Activated CD4-positive, alpha-beta T cell treated with anti-CD3 and anti-CD28 coated beads for 4 hours (primary cell): ENCODE results near the gene MEF2C.

Experiments used
- DNase-seq, 2 donors: peaks; one replicate each; pipeline ENCODE4 v3.0.0-alpha.2; 2020

Gene MEF2C

DNA sequence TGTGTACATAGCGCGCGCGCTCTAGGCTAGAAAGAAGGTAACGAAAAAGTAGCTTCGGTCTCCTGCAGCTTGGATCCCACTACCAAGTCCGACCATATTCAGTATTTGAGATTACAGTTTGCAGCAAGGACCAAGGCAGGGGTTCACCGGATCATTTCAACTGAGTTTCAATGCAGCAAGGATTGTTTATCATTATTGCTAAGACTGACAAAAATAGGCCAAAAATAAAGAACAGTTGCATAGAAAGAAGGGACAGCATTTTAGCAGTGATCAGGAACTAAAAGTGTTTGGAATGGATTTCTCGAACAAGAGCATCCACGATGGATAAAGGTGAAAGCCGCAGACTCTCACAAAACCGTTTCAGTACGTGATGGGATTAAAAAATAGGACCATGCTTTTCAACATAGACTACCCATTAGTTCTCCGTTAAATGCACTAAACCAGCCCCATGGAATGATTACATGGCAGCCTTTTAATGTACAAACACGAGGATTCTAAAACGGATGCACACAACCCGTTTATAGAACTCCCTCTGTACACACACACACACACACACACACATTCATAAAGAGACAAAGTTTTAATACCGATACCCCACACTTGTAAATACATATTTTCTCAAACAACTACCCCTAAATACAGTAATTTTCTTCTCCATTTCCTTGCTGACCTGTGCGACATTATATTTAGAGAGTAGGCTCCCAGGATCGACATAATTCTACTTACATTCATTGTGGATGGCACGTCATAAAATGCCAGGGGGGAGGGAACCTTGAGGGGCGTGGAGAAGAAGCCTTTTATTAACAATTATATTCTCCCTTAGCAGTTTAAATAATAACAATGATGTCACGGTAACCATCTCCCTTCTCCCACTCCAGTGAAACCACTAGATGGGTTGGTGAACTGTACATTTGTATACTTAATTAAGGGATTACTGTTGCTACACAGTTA, 197.1 kb downstream of the MEF2C start:
- DNase-seq = no peak

DNA sequence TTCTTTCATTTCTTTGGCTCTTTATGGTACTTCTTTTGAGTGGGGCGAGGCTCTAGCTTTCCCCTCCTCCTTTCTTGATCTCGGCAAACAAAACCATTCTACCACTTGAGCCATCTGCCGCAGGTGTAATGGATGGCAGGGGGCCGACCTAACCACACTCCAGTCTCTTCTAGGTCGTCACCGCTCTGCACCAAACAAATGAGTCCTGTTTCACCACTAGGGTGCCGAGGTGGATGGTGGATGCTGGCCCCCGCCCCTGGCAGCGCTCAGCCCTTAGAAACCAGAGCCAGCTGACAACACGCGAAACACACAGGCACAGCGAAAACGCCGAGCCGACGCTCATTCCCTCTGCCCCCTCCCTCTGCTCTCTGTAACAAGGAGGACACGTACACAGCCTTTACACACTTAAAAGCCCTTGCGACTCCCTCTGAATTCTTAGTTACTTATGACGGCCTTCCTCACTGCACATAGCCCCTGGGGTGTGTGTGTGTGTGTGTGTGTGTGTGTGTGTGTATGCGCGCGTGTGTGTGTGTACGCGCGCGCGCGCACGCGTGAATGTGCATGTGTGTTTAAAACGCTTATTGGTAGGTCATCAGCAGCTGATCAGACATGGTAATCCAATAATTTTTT, 199.4 kb downstream of the MEF2C start:
- no peak for DNase-seq

DNA sequence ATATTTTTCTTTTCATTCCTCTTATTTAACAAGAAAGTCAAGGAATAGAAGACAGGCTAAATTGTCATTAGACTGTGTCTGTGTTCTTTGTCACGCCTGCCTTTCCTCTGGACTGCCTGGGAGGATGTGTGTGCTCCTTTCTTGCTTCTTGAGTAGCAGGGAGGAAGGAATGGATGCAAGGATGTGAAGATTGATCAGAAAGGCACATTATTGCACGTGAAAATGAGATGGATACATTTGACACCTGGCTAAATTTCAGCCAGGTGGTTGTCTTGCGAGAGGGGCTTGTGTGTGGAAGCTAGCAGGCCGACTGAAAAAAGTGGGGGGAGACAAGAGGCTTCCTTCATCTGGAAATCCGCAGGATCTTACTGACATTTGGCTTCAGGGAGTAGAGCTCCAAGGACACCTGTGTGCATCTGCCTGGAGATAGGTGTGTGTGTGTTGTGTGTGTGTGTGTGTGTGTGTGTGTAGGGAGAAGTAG, 200.1 kb downstream of the MEF2C start:
- no peak for DNase-seq

DNA sequence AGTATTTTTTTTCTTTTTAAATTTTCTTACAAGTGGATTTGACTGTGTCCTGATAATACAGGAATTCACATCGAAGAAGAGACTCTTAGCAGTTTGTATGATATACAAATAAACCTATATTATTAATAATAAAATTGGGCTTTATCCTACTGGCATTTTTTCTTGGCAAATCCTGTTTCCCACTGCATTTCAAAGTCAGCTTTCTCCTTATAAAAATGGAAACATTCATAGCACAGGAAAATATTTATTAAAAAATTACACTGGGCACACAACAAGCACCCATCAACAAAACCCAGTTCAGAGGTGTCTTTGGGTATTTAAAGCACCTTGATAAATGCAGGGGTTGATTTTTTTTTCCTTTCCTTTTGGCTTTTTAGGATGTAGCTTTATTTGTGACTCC, 200.9 kb downstream of the MEF2C start:
- no peak for DNase-seq

DNA sequence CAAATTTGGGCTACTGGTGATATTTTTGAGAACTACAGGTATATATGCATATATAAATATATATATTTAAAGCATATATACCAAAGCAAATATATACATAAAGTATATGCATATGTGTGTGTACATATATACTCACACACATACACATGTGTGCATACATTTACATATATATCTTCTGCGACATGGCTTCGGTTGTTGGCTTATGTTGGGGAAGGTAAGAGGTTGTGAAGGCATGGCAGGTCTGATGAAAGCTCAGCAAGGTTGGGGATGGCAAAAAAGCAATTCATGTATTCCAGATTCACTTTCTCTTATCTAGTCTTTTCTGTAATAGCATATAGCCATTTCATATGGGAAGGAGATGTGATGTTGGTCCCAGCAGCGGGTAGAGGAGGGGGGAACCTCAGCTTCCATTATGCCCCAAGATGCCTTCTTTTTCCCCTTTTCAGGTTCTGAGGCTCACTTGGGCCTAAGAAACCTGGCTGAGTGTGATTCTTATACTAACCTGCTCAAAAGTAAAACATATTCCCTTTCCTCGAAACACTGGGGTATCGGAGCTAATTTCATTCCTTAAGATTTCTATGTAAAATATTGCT, 201.7 kb downstream of the MEF2C start:
- DNase-seq = no peak

DNA sequence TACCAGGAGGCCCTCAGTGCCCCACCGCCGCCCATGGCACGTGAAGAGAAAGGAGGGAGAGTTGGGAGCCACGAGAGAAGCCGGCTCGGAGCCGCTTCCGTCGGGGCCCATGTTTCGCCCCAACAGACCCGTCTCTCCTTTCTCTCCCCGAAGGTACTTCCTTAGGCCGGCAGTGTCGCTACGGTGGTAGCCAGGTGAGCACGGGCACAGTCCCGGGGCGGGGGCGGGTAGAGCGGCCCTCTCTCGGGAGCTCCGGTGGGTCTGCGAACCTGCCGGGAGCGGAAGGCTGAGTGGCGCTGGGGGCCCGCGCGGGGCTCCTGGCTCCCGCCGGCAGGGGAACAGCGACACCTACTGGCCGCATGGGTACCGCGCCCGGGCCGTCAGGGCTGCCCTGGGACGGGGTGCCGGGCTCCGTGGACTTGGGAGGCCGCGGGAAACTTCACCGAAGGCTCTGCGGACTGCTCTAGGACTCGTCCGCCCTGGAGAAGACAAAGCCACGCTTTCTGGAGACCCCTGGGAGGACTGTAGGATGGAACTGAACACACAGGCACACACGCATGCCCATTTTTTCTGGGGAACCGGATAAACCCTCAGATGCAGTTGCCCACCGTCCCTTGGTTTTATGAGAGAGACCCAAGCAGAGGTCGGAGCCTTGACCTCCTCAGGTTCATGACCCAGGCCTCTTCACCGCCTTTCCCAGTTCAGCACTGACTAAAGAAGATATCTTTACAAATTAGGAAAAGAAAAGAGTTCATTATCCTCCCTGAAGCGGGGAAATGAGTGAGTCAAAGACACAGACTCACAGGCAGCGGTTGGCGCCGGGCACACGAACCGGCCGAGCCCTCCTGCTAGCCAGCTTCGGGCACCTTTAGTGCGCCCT, 202.5 kb downstream of the MEF2C start:
- peak; percentile 62 to 73 for DNase-seq

DNA sequence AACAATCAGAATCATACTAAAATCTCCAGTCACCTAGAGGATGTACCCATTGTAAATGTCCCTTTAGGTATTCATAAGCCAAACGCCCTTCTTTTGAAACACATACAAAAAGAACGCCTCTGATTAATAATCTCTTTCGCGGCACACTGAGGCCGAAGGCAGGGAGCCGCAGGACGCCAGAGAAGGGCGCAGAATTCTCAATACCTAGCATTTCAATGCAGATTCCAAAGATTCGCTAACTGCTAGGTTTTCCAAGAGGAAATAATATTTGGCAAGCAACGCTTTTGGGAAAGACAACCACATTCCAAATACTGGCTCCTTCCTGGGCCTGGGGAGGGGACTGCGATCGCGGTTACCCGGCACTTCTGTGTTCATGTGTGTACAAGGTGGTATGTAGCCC, 203.3 kb downstream of the MEF2C start:
- no peak for DNase-seq

DNA sequence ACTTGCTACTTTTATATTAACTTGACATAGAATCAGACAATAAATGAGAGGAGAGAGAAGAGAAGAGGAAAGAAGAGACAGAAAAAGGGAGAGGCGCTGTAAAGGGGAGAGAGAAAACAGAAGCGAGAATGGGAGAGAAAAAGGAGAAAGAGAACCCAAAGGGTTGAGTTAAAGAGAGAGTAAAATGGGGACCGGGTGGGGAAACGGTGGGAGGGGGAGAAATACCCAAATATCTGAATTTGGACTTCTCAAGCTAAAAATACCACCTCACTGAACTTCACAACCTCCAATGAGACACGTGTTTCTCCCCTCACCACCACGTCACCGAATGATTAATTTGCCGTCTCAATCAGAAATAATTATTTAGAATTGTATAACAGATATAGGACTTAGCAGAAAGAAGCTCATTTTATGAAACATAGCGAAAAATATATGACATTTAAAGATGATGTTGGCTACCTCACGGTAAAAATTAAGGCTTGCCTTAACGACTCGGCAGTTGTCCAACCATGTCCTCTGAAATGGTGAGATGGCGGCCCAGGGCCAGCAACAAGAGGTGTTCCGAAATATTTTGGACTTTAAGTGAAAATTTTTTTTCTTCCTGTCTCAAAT, 204.1 kb downstream of the MEF2C start:
- no peak for DNase-seq

DNA sequence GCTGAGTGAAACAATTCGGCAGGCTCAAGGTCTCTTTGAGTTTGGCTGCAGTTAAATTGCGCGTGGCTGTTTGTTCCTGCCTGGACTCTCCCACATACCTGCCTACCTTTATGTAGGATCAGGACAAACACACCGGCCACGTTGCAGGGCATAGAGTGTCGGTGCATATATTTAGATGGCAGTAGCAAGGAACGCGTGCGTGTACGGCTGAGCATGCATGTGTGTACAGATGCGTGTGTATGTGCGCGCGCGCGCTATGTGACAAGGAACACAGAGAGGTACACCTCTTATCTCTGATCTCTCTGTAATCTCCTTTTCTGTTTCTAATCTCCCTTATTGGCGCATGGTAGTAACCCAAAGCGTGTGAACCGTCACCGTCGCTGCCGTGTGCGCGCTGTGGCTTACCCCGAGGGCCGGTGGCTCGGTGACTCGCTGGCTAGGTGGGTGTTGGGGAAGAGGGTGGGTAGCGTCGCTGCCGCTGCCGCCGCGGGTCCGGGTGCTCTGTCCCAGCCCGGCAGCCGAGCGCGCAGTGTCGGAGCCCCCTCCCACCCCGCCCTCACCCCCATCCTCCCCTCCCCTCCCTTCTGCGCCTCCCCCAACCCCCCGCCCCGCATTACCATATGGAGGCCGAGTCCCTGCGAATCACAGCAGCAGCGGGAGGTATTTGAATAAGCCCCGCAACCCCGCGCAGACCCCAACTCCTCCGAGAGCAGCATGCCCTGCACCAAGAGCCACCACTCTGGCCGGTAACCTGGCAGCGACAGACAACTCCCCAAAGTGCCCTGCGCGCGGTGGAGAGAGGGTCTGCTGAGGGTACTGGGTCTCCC, 204.8 kb downstream of the MEF2C start:
- no peak for DNase-seq

DNA sequence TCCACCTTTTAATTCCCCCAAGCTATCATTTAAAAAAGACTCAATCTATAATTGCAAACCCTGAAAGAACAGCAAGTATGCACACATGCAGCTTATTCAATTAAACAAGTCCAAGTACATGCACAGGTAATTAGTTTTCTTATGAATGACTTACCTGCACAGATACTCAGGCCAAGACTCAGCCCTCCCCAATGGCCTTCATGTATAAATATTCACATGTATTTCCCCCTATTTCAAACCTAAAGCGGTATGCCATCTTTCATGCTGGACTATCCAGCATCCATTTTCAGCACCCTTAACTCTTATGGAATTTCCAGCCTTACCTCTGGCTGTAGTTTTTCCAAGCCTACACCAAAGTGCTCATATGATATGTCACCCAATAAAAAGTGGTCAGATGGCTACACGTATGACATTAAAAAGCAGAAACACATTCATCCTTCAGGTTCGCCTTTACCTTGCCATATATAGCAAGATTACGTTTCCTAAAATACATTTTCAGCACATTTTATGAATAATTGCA, 205.5 kb downstream of the MEF2C start:
- DNase-seq = no peak

DNA sequence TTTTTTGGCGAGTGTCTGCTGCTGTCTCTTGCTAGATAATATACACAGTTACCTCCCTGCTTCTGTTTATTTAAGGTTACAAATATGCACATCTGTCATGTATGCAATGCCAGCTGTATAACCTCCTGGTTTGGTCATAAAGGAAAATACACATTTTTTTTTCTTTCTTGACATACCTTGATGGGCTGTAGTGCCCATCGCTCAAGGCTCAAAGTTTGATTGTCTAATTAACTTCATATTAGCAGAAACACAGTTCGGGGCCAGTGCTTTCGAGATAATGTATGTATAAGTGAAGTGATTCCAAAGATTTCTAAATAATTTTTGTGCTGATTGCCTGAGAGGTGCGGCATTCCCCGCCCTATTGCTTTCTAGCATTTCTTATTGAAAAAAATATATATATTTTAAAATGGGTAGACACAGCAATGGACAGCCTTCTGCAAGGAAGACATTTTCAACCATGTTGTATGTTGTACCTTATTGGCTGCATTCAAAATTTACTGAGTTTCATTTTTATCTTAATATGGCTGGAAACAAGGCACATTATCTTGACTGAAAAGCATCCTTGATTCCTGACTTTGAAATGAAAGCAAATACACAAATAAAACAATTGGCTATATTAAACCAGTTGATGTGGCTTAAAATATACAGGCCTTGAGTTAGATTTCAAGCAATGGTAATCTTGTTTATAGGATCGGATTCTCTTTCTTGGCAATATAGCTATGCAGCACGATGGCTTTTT, 206.2 kb downstream of the MEF2C start:
- no peak for DNase-seq

DNA sequence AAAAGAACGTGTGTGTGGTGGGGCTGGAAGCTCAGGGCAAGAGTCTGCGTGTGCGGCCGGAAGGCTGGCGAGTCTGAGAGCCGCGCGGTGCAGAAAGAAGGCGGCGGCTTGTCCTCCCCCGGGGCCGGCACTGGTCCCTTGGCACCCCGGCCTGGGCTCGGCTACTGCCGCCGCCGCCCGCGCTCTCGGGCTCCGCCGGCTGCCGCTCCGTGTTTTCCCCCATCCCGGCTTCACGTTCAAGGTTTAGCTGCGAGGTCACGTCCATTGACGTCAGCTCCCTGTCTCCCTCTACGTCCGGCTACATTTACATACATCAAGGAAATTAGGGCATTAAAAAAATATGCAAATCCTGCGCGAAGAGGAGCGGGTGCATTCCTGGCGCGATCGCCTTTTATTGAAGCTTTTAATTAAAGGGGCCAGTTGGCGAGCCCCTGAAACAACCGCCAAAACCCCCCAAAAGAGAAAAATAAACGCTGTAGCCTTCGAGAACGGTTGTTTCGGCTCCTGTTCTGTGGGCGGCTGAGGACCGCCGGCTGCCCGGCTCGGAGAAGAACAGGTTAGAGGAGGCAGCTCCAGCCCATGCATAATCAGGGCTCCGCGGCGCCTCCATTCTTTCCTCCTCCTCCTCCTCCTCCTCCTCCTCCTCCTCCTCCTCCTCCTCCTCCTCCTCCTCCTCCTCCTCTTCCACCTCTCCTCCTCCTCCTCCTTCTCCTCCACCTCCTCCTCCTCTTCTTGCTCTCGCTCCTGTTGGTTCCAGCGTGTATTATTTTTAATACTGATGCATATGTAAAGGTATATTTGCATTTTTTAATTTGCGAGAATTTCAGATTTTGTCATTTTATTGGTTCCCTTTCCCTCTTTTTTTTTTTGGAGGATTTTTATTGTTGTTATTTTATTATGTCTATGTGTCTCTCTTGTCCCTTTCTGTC, 207.0 kb downstream of the MEF2C start:
- DNase-seq = no peak

DNA sequence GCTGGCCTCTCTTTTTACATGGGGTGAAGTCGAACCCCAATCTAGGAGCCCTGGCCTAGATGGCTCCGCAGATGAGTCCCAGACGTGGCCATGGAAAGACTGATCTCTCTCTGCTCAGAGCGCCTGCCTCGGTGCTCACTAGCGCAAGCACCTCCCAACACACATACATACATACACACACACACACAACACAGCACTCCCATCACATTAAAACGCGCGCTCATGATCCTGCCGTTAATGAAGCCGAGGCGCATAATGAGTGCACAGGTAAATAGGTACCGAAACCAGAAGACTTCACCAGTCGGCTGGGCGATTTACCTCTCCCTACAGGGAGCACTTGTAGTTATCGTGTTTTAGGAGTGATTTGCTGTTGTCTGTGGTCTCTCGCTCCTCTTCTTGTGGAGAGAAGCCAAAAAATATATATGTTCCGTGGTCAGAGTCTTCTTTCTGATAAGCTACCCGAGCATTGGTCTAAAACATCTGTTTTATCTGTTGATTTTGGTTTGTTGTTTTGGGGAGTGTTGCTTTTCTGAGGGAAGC, 207.7 kb downstream of the MEF2C start:
- no peak for DNase-seq

DNA sequence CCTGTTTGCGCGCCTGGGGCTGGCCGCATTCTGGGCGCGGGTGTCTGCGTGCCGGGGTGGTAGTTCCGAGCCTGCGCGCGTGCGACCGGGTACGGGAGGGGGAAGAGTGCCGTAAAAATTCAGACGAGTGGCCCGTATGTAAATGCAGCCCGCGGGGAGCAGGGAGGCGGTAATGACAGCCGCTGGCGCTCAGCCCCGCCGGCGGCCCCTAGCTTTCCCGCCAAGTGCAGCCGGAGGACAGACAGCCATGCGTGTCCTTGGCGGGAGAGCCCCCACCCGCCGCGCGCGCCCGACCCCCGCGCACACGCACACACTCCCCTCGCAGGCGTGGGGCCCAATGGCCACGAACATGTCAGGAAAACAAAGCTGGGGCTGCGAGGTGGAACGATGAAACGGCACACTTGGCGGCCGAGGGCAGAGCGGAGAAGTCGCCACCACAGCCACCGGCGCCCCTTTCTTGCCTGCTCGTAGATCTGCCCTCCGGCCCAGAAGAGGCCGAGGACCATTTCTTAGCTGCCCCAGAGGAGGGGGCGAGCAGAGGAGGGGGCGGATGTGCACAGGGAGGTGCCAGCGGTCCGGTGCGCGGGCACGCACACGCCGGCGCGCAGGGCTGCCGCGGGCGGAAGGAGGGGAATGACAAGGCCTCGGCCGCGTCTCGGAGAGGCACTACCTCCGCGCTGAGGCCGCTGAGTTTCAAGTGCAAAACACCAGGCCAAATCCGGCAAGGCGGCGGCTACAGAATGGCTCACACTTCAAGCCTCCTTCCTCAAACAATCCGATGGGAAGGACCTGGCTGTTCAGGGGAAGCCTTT, 208.4 kb downstream of the MEF2C start:
- DNase-seq = no peak

DNA sequence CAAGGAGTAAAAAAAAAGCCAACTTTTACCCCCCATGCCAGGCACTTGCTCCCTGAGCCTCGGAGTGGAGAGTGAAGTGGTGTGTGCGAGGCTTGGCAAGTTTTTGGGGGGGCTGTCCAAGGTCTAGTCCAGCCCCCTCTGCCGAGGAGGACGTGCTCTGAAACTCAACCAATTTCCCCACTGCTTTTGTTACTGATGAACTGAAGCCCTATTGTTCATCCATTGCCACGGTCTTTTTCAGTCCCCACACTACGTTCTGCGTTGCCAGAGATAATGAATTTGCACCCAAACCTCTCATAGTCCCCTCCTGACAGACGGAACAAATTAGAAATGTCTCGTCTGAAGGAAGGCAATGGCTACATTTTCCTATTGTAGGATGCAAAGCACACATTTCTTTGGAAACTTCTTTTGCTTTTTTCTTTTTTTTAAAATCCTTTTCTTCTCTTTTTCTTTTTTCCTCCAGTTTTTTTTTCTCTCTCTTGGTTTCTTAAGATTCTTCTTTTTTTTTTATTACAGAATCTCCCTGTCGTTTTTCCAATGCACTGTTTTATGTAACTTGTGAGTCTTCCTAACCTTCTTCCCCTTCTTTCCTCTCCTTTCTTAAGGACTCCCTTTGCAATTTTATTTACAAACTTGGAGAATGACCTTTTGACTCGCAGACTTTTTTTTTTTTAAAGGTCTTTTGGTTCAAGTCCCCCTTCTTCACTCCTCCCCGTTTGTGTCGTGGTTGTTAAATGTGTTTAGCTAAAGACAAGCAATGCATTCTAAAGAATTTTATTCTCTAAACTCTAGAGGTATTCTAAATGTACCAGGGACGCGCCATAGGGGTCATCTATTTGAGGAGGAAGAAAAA, 209.5 kb downstream of the MEF2C start:
- DNase-seq = no peak

DNA sequence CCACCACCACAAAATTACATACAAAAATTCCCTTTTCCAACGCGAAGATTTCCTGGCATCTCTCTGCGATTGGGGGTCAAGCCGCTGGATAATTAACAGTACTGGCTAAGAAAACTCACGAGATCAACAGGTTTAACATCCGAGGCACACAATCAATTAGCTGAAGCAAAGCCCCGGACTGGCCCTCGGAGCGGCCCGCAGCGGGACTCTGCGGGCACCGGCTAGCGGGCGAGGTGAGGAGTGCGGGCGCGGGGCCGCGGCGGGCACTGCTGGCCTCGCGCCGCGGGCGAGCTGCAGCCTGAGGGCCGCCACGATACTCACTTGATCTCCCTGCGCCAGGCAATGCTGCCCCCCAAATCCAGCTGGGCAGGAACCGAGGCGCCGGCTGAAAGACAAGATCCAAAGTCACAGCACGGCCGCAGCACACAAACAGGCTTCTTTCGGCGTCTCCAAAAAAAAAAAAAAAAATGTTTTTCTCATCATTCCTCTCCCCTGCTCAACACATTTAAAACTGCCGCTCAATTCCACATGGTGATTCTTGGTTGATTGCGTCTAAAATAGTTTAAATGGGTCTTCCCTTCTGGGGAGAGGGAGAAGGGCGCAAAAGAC, 210.2 kb downstream of the MEF2C start:
- DNase-seq = no peak
